HEK293 (cell line): ENCODE measurements around the gene EEF1AKMT1.

Source experiments
- BCL11B ChIP-seq: fragments of 450-650 bp; formaldehyde crosslinking; IDR thresholded peaks from 2 replicates; pipeline ENCODE4 v1.5.1; 2016; ENCODE audit warnings: low read depth, missing biosample characterization, missing genetic modification characterization
- CTCF ChIP-seq: fragments of 450-650 bp; formaldehyde crosslinking; IDR thresholded peaks from 2 replicates; pipeline ENCODE4 v1.5.1; 2016; ENCODE audit warnings: missing biosample characterization, missing genetic modification characterization
- FEZF1 ChIP-seq: fragments of 450-650 bp; formaldehyde crosslinking; IDR thresholded peaks from 2 replicates; pipeline ENCODE4 v1.5.1; 2016; ENCODE audit warnings: missing biosample characterization, missing genetic modification characterization
- IKZF3 ChIP-seq: fragments of 450-650 bp; IDR thresholded peaks from 2 replicates; pipeline ENCODE4 v1.5.0; 2018; ENCODE audit warnings: missing biosample characterization, mild to moderate bottlenecking, missing genetic modification characterization, moderate library complexity
- SALL2 ChIP-seq: fragments of 450-650 bp; formaldehyde crosslinking; IDR thresholded peaks from 2 replicates; pipeline ENCODE4 v1.5.0; 2017; ENCODE audit warnings: missing biosample characterization, mild to moderate bottlenecking, missing genetic modification characterization, borderline replicate concordance
- YY1 ChIP-seq: fragments of 450-650 bp; formaldehyde crosslinking; IDR thresholded peaks from 2 replicates; pipeline ENCODE4 v1.5.1; 2018; ENCODE audit warnings: missing biosample characterization, missing genetic modification characterization
- ZNF16 ChIP-seq: fragments of 450-650 bp; formaldehyde crosslinking; IDR thresholded peaks from 2 replicates; pipeline ENCODE4 v1.5.1; 2016; ENCODE audit warnings: low read depth, missing biosample characterization, missing genetic modification characterization
- ZNF324 ChIP-seq: fragments of 450-650 bp; formaldehyde crosslinking; IDR thresholded peaks from 2 replicates; pipeline ENCODE4 v1.5.1; 2016; ENCODE audit warnings: missing biosample characterization, missing genetic modification characterization
- ZSCAN5A ChIP-seq: fragments of 450-650 bp; formaldehyde crosslinking; IDR thresholded peaks from 2 replicates; pipeline ENCODE4 v1.5.1; 2016; ENCODE audit warnings: missing biosample characterization, missing genetic modification characterization

GRCh38 chr13:20779405-20779804, 5.6 kb upstream of the EEF1AKMT1 start:
- no peak for TF ChIP-seq FEZF1 (tag by site-specific recombination)
- no peak for TF ChIP-seq IKZF3 (tag by site-specific recombination)
- no peak for TF ChIP-seq ZNF324 (tag by site-specific recombination)
- no peak for TF ChIP-seq ZSCAN5A (tag by site-specific recombination)
- no peak for TF ChIP-seq SALL2 (tag by site-specific recombination)
- TF ChIP-seq ZNF16 (tag by site-specific recombination) = no peak
- no peak for TF ChIP-seq YY1 (tag by site-specific recombination)
- TF ChIP-seq BCL11B (tag by site-specific recombination) = no peak
- no peak for TF ChIP-seq CTCF
